ENCODE data around the gene CTNNA2.

GRCh38 chr2:80381666-80382065 lies 868.8 kb downstream of the CTNNA2 start:
- TF ChIP-seq CTCF (IDR thresholded peaks at IDR 0.05) (no peak), EZH2phosphoT487 (IDR thresholded peaks at IDR 0.05) (no peak), EZH2 (IDR thresholded peaks at IDR 0.05) (no peak)

Measured in neural progenitor cell (in vitro differentiated cells).